HepG2 (cell line): ENCODE measurements around the gene SIM1. TPM values are rescaled to one million over a fixed set of nuclear protein-coding genes. Genes with fewer than 3 reads are reported as not detected.

Source experiments
- ATAC-seq: fragments of 200-7000 bp; cut with Tn5 transposase; 3 replicates; pipeline ENCODE4 v1.9.1; 2020; ENCODE audit warnings: mild to moderate bottlenecking, moderate library complexity
- BruUV-seq: library from RNA; stranded (reverse); fragments of 400-500 nt; replicated peaks from 2 replicates; lab custom pipeline; 2021; lab: Mats Ljungman, UMichigan
- CTCF ChIA-PET: fragments of 300-600 bp; formaldehyde crosslinking; extraction: SDS; loops from one replicate; lab custom pipeline; 2021; ENCODE audit warnings: low total read pairs, inconsistent platforms, low intra/inter-chr PET ratio; lab: Yijun Ruan, JAX
- POLR2A ChIA-PET: fragments of 350-600 bp; sonication (Branson Sonifier 250); formaldehyde crosslinking; loops from one replicate; lab custom pipeline; 2020; ENCODE audit warnings: antibody characterized with exemption, inconsistent platforms; lab: Yijun Ruan, JAX
- DNase-seq: peaks from one replicate; pipeline ENCODE4 v3.0.0-alpha.2; 2015; ENCODE audit warnings: low spot score
- FAIRE-seq: peaks from 3 replicates; lab custom pipeline; 2011; peaks lifted over from hg19 to GRCh38; lab: Jason Lieb, UNC
- H2AFZ ChIP-seq: one replicate; pipeline ENCODE4 v1.6.1; 2011; ENCODE audit warnings: low read length, inconsistent platforms
- H3K27ac ChIP-seq: fragments of 300-600 bp; 3 replicates; pipeline ENCODE4 v1.8.0; 2011; ENCODE audit warnings: mixed run types, mild to moderate bottlenecking, mixed read lengths, low read length, inconsistent platforms; ENCODE audit not compliant: insufficient read depth; ENCODE audit errors: extremely low read length
- H3K27me3 ChIP-seq, 2 experiments: fragments of 200-600 bp in 1 of 2; 2 replicates in 1 of 2; 3 replicates in 1 of 2; pipeline versions ENCODE4 v1.6.0 to v1.8.0; 2011; ENCODE audit warnings: low read length in 2 of 2, mild to moderate bottlenecking in 2 of 2, moderate library complexity in 2 of 2, inconsistent platforms in 1 of 2; ENCODE audit not compliant: insufficient read depth in 2 of 2, control insufficient read depth in 1 of 2
- H3K36me3 ChIP-seq, 2 experiments: fragments of 200-600 bp in 1 of 2; replicated peaks in 1 of 2; 2 replicates in 1 of 2; 3 replicates in 1 of 2; pipeline versions ENCODE4 v1.5.1 to v1.8.0; 2011; ENCODE audit warnings: low read length in 2 of 2, inconsistent platforms in 1 of 2; ENCODE audit not compliant: insufficient read depth in 2 of 2, control insufficient read depth in 1 of 2
- H3K4me1 ChIP-seq: 2 replicates; pipeline ENCODE4 v1.5.1; 2012; ENCODE audit warnings: low read length, inconsistent platforms; ENCODE audit not compliant: insufficient read depth
- H3K4me2 ChIP-seq: 2 replicates; pipeline ENCODE4 v1.6.0; 2011; ENCODE audit warnings: low read depth, low read length, inconsistent platforms
- H3K4me3 ChIP-seq, 3 experiments: fragments of 200-600 bp in 1 of 3; sonication (generic), shearing (Covaris generic) in 1 of 3; replicated peaks in 1 of 3; 2 replicates each; pipeline ENCODE4 v1.5.1; 2011 to 2016; ENCODE audit warnings: low read length in 3 of 3, inconsistent platforms in 2 of 3, low read depth in 2 of 3, mild to moderate bottlenecking in 2 of 3, control low read depth in 1 of 3, mixed read lengths in 1 of 3; ENCODE audit not compliant: insufficient read depth in 1 of 3
- H3K79me2 ChIP-seq: one replicate; pipeline ENCODE4 v1.6.1; 2011; ENCODE audit warnings: low read length, inconsistent platforms; ENCODE audit not compliant: insufficient read depth
- H3K9ac ChIP-seq: 2 replicates; pipeline ENCODE4 v1.6.0; 2011; ENCODE audit warnings: mild to moderate bottlenecking, low read depth, low read length, inconsistent platforms; ENCODE audit not compliant: insufficient read depth
- H3K9me3 ChIP-seq: 2 replicates; pipeline ENCODE4 v1.5.1; 2012; ENCODE audit warnings: mild to moderate bottlenecking, low read length
- H4K20me1 ChIP-seq: 2 replicates; pipeline ENCODE4 v1.6.0; 2011; ENCODE audit warnings: inconsistent platforms, mild to moderate bottlenecking, low read length, moderate library complexity; ENCODE audit not compliant: insufficient read depth
- CBFB ChIP-seq: sonication (generic); formaldehyde crosslinking; IDR thresholded peaks from 2 replicates; pipeline ENCODE4 v1.4.0; 2020; ENCODE audit warnings: missing genetic modification reagents
- CEBPG ChIP-seq: IDR thresholded peaks from 2 replicates; pipeline ENCODE4 v1.6.1; 2016
- ETV5 ChIP-seq: IDR thresholded peaks from 2 replicates; pipeline ENCODE4 v1.6.1; 2018; ENCODE audit warnings: missing biosample characterization, missing genetic modification reagents, inconsistent platforms, borderline replicate concordance
- MBD4 ChIP-seq: IDR thresholded peaks from 2 replicates; pipeline ENCODE4 v1.6.1; 2012; ENCODE audit warnings: low read length, inconsistent platforms, borderline replicate concordance
- NFE2 ChIP-seq: sonication (generic); formaldehyde crosslinking; IDR thresholded peaks from 2 replicates; pipeline ENCODE4 v1.4.0; 2020; ENCODE audit warnings: missing genetic modification reagents
- NR2F1 ChIP-seq, 2 experiments: fragments of 450-650 bp in 1 of 2; formaldehyde crosslinking in 1 of 2; IDR thresholded peaks; 2 replicates each; pipeline versions ENCODE4 v1.5.0 to v1.6.1; 2016 to 2020; ENCODE audit warnings: mild to moderate bottlenecking in 1 of 2, missing compliant biosample characterization in 1 of 2, missing genetic modification reagents in 1 of 2, moderate library complexity in 1 of 2
- REST ChIP-seq, 2 experiments: IDR thresholded peaks; 2 replicates each; pipeline ENCODE4 v1.6.1; 2011 to 2012; ENCODE audit warnings: low read length in 2 of 2, borderline replicate concordance in 1 of 2, low read depth in 1 of 2, mild to moderate bottlenecking in 1 of 2, moderate library complexity in 1 of 2
- SMC3 ChIP-seq: IDR thresholded peaks from 2 replicates; pipeline ENCODE4 v1.6.1; 2011; ENCODE audit warnings: low read length, improper control_type of control experiment
- TIGD3 ChIP-seq: sonication (generic); formaldehyde crosslinking; IDR thresholded peaks from 2 replicates; pipeline ENCODE4 v1.5.1; 2020; ENCODE audit warnings: mild to moderate bottlenecking, missing genetic modification reagents, borderline replicate concordance
- ZNF3 ChIP-seq: IDR thresholded peaks from 2 replicates; pipeline ENCODE4 v1.7.0; 2017; ENCODE audit warnings: inconsistent platforms
- ZNF383 ChIP-seq: sonication (generic); formaldehyde crosslinking; IDR thresholded peaks from 2 replicates; pipeline ENCODE4 v1.4.0; 2020; ENCODE audit warnings: missing genetic modification reagents, mild to moderate bottlenecking, borderline replicate concordance
- ZNF704 ChIP-seq: sonication (generic); formaldehyde crosslinking; IDR thresholded peaks from 2 replicates; pipeline ENCODE4 v1.8.1; 2023; ENCODE audit warnings: mild to moderate bottlenecking, inconsistent platforms, moderate library complexity, missing genetic modification reagents, borderline replicate concordance
- ZSCAN12 ChIP-seq: sonication (generic); formaldehyde crosslinking; IDR thresholded peaks from 2 replicates; pipeline ENCODE4 v1.9.0; 2021; ENCODE audit warnings: mild to moderate bottlenecking, missing genetic modification reagents
- WGBS: methylation state at CpG from one replicate; pipeline ENCODE4 v1.1.6; 2017; ENCODE audit warnings: low lambda C conversion rate; 5-methylcytosine and 5-hydroxymethylcytosine counted together
- in situ Hi-C: cut with HindIII; loops from 2 replicates; pipeline ENCODE4 v1.10.0; 2017; ENCODE audit warnings: low pct_unique_long_range_greater_than_20kb; ENCODE audit not compliant: extremely low pct_ligation_motif_present
- intact Hi-C: fragments of 100-400 bp; cut with micrococcal nuclease; formaldehyde crosslinking; loops from one replicate; pipeline ENCODE4 v1.10.0; 2022; ENCODE audit not compliant: unreplicated experiment
- polyA plus RNA-seq, 8 experiments: library from polyadenylated mRNA; depleted of rRNA in 3 of 8; stranded (reverse) in 7 of 8; unstranded in 1 of 8; fragments of >200 nt; fragmentation: Illumina TruSeq in 4 of 8; extraction: Trizol in 4 of 8; gene quantifications; 2 replicates each; pipeline versions ENCODE4 v1.2.1 to v1.2.3, GENCODE V29; 2011 to 2016; ENCODE audit warnings: low read depth in 4 of 8, missing spikeins in 1 of 8, mixed read lengths in 1 of 8; ENCODE audit not compliant: insufficient read depth in 1 of 8
- total RNA-seq, 5 experiments: library from RNA; depleted of rRNA; stranded (reverse); fragments of >200 nt; fragmentation: Illumina TruSeq; extraction: Trizol; gene quantifications; 2 replicates each; pipeline ENCODE4 v1.2.3, GENCODE V29; 2016; ENCODE audit warnings: low read depth in 1 of 5

SIM1 gene
- total and polyA plus RNA-seq, 2 of the 13 experiments (the other 11 are each of a cell fraction or from before 2014, with no cell fraction given) = not detected

- Histone ChIP-seq H3K79me2 (no peaks in the 10 kb centered on the region), H3K4me3 (no peak overlapping the region), H3K4me2 (no peak overlapping the region), H3K9ac (no peak overlapping the region), H4K20me1 (no peaks in the 10 kb centered on the region), H3K36me3 (no peaks in the 10 kb centered on the region), H3K27ac (no peak overlapping the region), H3K27me3 (no peaks in the 10 kb centered on the region), H2AFZ (no peak overlapping the region), H3K9me3 (no peaks in the 10 kb centered on the region), H3K4me1 (no peaks in the 10 kb centered on the region)
- TF ChIP-seq ZNF704 (CRISPR knock-in tag) = no peak
- no peak for TF ChIP-seq SMC3
- TF ChIP-seq REST (IDR thresholded peaks at IDR 0.05; ENCODE audit: borderline replicate concordance in 1 of 2, low read depth in 1 of 2, low read length in 2 of 2) = no peak
- no peak for TF ChIP-seq MBD4
- TF ChIP-seq ZSCAN12 (CRISPR knock-in tag) = no peak
- TF ChIP-seq CBFB (CRISPR knock-in tag) = no peak
- no peak for TF ChIP-seq CEBPG
- no peak for TF ChIP-seq TIGD3
- no peak for TF ChIP-seq ZNF3 (CRISPR knock-in tag)
- no peak for TF ChIP-seq NR2F1 (CRISPR knock-in tag; IDR thresholded peaks at IDR 0.05)
- no peak for TF ChIP-seq ETV5 (CRISPR knock-in tag)
- no peak for TF ChIP-seq ZNF383 (CRISPR knock-in tag)
- TF ChIP-seq NFE2 (CRISPR knock-in tag) = no peak
- DNase-seq (no peak), FAIRE-seq (no peak), ATAC-seq (no peak)
- ChIA-PET POLR2A (no interaction called here), CTCF (no interaction called here)
- in situ Hi-C loops (no loop called here), intact Hi-C loops (no loop called here)
- 33% methylated on average over 4 of the region's 4 CpGs for WGBS
- no TSS peak for BruUV-seq
Measured at GRCh38 chr6:100371591-100371990, 93.1 kb downstream of the SIM1 start.
